DND-41 (cell line): ENCODE data around the gene LHX4.

Experiments used
- ATAC-seq: fragments of 200-7000 bp; cut with Tn5 transposase; 3 replicates; pipeline ENCODE4 v1.9.1; 2021; ENCODE audit warnings: low read depth; ENCODE audit not compliant: insufficient read depth
- DNase-seq: peaks from one replicate; pipeline ENCODE4 v3.0.0-alpha.2; 2020
- H2AFZ ChIP-seq: 2 replicates; pipeline ENCODE4 v1.6.0; 2012; ENCODE audit warnings: low read depth, low read length
- H3K27ac ChIP-seq: 2 replicates; pipeline ENCODE4 v1.5.1; 2012; ENCODE audit warnings: low read length, inconsistent platforms
- H3K27me3 ChIP-seq: fragments of 200-600 bp; sonication (generic); 2 replicates; pipeline ENCODE4 v1.6.0; 2012; ENCODE audit warnings: low read length, mild to moderate bottlenecking, inconsistent platforms; ENCODE audit not compliant: insufficient read depth, poor library complexity
- H3K36me3 ChIP-seq: 2 replicates; pipeline ENCODE4 v1.5.1; 2012; ENCODE audit warnings: low read length, inconsistent platforms; ENCODE audit not compliant: insufficient read depth
- H3K4me1 ChIP-seq: 2 replicates; pipeline ENCODE4 v1.5.1; 2012; ENCODE audit warnings: mild to moderate bottlenecking, low read length; ENCODE audit not compliant: insufficient read depth
- H3K4me2 ChIP-seq: 2 replicates; pipeline ENCODE4 v1.6.0; 2012; ENCODE audit warnings: mild to moderate bottlenecking, moderate library complexity, low read length, inconsistent platforms; ENCODE audit not compliant: insufficient read depth
- H3K4me3 ChIP-seq, 2 experiments: fragments of 200-600 bp in 1 of 2; shearing (Covaris generic) in 1 of 2; 2 replicates each; pipeline ENCODE4 v1.5.1; 2012 to 2016; ENCODE audit warnings: inconsistent platforms in 2 of 2, low read length in 2 of 2, mild to moderate bottlenecking in 2 of 2, low read depth in 1 of 2, moderate library complexity in 1 of 2
- H3K79me2 ChIP-seq: 2 replicates; pipeline ENCODE4 v1.6.0; 2012; ENCODE audit warnings: low read length, inconsistent platforms; ENCODE audit not compliant: insufficient read depth
- H3K9ac ChIP-seq: 2 replicates; pipeline ENCODE4 v1.6.0; 2012; ENCODE audit warnings: low read depth, mild to moderate bottlenecking, inconsistent platforms, low read length, moderate library complexity
- H3K9me3 ChIP-seq: 2 replicates; pipeline ENCODE4 v1.5.1; 2012; ENCODE audit warnings: low read length, moderate library complexity, mild to moderate bottlenecking, inconsistent platforms; ENCODE audit not compliant: insufficient read depth, severe bottlenecking
- H4K20me1 ChIP-seq: 2 replicates; pipeline ENCODE4 v1.6.0; 2012; ENCODE audit warnings: low read length; ENCODE audit not compliant: insufficient read depth
- CTCF ChIP-seq: IDR thresholded peaks from 2 replicates; pipeline ENCODE4 v1.5.1; 2012; ENCODE audit warnings: borderline replicate concordance, low read length, moderate library complexity, mild to moderate bottlenecking; ENCODE audit not compliant: poor library complexity, severe bottlenecking; ENCODE audit errors: extremely low read depth
- EZH2 ChIP-seq: IDR thresholded peaks from 3 replicates; pipeline ENCODE4 v1.6.1; 2012; ENCODE audit warnings: borderline replicate concordance, low read depth, mild to moderate bottlenecking, moderate library complexity, low read length, inconsistent platforms; ENCODE audit not compliant: severe bottlenecking

LHX4 gene

GRCh38 chr1:180254854-180255253 lies 24.8 kb downstream of the LHX4 start:
- no peaks in the 10 kb centered on the region for H3K79me2 ChIP-seq
- no peaks in the 10 kb centered on the region for H3K27me3 ChIP-seq
- H3K9ac ChIP-seq = no peak overlapping the region
- no peak overlapping the region for H2AFZ ChIP-seq
- no peaks in the 10 kb centered on the region for H3K36me3 ChIP-seq
- ATAC-seq (no peak), DNase-seq (no peak)
- no peak overlapping the region for H3K4me2 ChIP-seq
- no peak overlapping the region for H3K4me3 ChIP-seq
- TF ChIP-seq CTCF (no peak), EZH2 (no peak)
- no peaks in the 10 kb centered on the region for H3K9me3 ChIP-seq
- H3K27ac ChIP-seq = no peak overlapping the region
- peaks cover 4% of the 10 kb centered on the region; the same call in 1 of the 2 replicates for H3K4me1 ChIP-seq
- H4K20me1 ChIP-seq = no peaks in the 10 kb centered on the region; the same call in 1 of the 2 replicates

DNA sequence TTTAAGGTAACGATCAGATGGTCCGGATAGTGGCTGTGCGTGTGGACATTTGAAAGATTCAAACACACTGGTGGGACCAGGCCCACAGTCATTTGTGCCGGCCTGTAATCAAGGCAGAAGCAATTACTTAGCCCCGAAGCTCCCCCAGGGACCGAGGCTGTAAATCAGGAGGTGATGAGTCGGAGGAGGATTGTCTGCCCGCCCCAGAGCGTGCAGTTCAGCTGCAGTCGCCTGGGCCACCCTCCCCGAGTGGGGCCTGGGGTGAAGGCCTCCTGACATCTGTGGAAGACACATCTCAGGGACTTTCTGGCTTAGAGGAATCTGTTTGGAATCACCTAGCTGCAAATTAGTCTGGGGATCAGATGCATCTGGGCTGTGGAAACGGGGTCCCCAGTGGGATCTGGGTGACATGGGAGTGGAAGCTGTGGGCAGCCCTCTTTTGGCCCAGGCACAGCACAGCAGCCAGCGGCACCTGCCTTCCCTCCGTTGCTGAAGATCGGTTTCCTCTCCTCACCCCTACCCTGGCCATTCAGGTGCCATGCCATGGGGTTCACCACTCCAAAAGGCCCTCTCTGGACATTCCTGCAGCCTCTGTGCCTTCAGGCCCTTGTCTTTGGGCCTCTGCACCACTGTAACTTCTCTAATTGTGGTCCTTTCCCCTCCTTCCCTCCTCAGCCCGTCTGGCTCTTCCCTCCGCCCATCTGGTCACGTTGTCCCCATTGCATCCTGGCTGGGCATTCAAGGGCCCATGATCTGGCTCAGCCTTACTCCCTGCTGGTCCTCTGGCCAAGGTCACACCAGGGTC lies 25.7 kb downstream of the LHX4 start:
- DNase-seq = no peak
- ATAC-seq = no peak
- no peak for TF ChIP-seq EZH2
- no peak for TF ChIP-seq CTCF
- Histone ChIP-seq H3K4me1 (no peaks in the 10 kb centered on the region), H3K9me3 (no peaks in the 10 kb centered on the region), H4K20me1 (no peaks in the 10 kb centered on the region; the same call in 1 of the 2 replicates), H3K27ac (no peak overlapping the region), H3K4me2 (no peak overlapping the region), H3K36me3 (no peaks in the 10 kb centered on the region), H3K79me2 (no peaks in the 10 kb centered on the region), H3K9ac (no peak overlapping the region), H3K4me3 (no peak overlapping the region), H3K27me3 (no peaks in the 10 kb centered on the region), H2AFZ (no peak overlapping the region)

- no peaks in the 10 kb centered on the region for H3K79me2 ChIP-seq
- no peak overlapping the region for H3K27ac ChIP-seq
- H3K27me3 ChIP-seq = no peaks in the 10 kb centered on the region
- DNase-seq (no peak), ATAC-seq (no peak)
- H3K36me3 ChIP-seq = no peaks in the 10 kb centered on the region
- no peak overlapping the region for H3K9ac ChIP-seq
- TF ChIP-seq EZH2 (no peak), CTCF (no peak)
- no peaks in the 10 kb centered on the region; the same call in 1 of the 2 replicates for H4K20me1 ChIP-seq
- H2AFZ ChIP-seq = no peak overlapping the region
- no peaks in the 10 kb centered on the region for H3K9me3 ChIP-seq
- H3K4me3 ChIP-seq = no peak overlapping the region
- no peak overlapping the region for H3K4me2 ChIP-seq
- no peaks in the 10 kb centered on the region for H3K4me1 ChIP-seq
Measured at GRCh38 chr1:180256341-180257027, 26.4 kb downstream of the LHX4 start.
